Forelimb muscle (tissue), 1 donor: ENCODE results near the gene MED13L. TPM values are rescaled to one million over a fixed set of nuclear protein-coding genes. Genes with fewer than 3 reads are reported as not detected.
"Not testable (repeated sequence)": the region's sequence is repeated elsewhere in the genome, so short reads cannot be mapped to it uniquely, and the experiment has no call there.

Experiments
- DNase-seq: peaks from one replicate; pipeline ENCODE4 v3.0.0-alpha.2; 2013; ENCODE audit warnings: low read depth
- polyA plus RNA-seq: library from polyadenylated mRNA; unstranded; fragments of 120-200 nt; gene quantifications from one replicate; pipeline ENCODE4 v1.2.1, GENCODE V29; 2013; ENCODE audit not compliant: insufficient read length

MED13L gene
- polyA plus RNA-seq, 1 donor, result 45.2 TPM

- no peak for DNase-seq
Observed at GRCh38 chr12:116018282-116018681, 259.2 kb downstream of the MED13L start.

- peak; percentile 26 for DNase-seq
Observed at GRCh38 chr12:116015525-116015924, 262.0 kb downstream of the MED13L start.

DNA sequence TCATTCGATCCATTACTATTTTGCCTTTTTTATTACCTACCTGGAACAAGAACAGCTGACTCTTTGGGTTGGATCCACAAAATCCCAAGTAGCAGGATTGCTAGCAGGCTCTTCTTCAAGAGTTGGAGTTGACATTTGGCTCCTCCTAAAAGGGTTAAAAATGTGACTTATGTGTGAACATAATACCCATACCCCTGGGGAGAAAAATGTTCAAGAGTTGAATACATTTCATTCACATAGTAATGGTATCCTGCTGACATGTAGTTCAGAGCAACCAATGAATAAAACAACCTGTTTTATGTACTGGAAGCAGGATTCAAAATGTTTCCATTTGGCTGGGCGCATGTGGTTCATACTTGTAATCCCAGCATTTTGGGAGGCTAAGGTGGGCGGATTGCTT lies 264.7 kb downstream of the MED13L start:
- DNase-seq, result no peak

DNA sequence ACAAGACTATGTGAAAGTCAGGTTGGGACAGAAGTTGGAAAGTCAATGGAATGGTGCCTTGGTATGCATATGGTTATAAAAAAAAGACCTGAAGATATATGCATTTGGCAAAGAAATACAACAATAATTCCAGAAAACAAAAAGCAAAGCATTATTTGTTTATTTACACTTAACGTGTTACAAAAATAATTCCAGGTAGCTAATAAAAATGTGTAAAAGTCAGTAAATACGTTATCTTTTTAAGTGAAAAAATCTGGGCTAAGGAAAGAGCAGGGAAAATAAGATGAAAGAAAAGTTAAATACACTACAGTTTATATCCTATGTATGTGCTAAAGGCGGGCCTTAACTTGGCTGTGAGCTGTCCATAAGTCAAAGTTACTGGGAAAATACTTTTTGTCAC lies 266.3 kb downstream of the MED13L start:
- DNase-seq, result no peak

DNA sequence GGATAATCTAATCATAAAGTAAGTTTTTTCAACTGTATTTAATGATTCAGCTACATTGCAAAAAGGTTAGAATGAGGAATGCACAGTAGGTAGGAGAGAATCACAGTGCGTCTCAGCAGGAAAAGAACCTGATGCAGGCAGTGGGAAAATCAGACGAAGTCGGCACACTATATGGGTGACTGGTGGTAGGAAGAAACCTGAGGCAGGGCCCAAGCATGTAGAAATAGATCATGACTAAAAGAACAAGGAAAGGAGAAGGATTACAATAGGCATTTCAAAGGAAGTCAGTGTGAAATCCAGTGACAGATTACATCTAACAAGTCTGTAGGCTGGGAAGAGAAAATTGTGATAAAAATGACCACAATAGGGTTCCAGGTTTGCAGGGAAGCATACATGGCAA lies 267.0 kb downstream of the MED13L start:
- DNase-seq, result no peak

GRCh38 chr12:116009805-116010204 lies 267.7 kb downstream of the MED13L start:
- no peak for DNase-seq

DNA sequence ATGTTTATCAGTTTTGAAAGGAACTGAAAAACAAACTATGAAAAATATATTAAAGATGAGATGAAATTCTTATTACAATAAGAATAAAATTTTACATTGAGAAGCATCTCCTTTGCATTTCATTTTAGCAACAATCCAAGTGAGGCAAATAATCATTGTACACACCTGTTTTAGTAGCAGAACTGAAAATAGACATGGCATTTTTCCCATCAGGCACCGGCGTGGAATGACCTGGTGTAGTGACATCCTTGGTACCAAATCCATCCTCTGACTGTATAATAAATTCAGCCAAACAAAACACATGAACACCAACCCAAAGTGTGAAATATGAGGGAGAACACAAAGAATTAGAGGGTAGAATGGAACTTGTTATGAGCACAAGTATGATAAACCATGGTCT lies 271.4 kb downstream of the MED13L start:
- DNase-seq, result no peak

DNA sequence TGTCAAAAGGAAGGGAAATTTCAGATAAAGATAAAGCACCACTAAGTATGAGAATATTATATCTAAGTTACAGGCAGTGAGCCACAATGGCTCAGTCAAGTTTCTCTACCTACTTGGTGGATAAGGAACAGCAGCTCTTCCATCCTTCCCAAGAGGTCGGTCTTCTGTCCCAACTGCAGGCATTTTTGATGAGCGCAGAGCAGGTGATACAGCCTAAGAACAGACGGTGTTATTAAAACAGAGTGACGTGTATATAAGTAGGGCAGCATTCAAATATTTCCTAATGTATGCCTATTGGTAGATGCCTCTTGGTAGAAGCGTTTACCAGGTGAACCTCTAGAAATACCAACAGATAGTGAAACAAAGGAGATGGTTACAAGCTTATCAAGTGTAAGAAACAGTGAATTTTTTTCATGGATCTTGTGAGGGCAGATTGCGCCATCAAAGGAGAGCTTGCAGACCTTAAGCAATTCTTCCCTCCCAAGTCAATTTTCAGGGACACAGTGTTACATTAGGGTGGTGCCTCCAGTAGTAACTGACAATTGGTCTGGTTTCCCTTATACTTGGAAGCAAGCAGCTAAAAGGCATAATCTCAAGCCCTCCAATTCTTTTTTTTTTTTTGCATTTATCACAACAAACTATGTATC lies 274.5 kb downstream of the MED13L start:
- DNase-seq, result no peak

DNA sequence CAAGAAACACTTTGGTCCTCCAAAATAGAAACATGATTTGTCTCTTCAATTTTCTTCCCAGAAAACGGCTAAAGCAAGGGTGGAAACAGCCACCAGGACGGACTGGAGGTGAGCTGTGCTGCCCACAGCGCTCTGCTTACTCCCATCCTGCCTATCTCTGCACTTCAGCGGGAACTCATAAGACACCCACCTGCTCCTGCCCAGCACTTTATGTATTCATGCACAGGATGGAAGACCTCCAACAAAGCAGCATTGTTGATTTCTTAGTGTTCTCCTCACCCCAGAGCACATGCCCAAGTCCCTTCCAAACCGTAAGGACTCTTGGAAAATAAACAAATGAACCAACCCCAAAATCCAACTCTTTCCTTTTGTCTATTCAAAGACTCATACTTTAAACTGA lies 277.2 kb downstream of the MED13L start:
- DNase-seq, result no peak

DNA sequence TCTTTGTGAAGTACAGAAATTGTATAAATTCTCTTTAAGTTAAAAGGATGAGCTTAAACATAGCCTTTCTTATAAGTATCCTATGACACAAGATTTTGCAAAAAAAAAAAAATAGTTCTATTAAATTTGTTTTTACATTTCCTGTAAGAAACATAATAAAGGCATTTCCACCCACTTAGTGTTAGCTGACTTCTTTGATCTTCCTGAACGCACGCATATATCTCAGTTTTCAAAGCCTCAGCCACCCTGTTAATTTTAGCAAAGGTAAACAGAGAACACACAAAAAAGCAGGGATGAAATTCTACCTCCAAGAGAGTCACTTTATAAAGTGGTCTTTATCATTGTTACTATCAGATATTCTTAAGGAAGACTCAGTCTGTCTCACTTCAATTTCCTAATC lies 277.9 kb downstream of the MED13L start:
- DNase-seq, result no peak

DNA sequence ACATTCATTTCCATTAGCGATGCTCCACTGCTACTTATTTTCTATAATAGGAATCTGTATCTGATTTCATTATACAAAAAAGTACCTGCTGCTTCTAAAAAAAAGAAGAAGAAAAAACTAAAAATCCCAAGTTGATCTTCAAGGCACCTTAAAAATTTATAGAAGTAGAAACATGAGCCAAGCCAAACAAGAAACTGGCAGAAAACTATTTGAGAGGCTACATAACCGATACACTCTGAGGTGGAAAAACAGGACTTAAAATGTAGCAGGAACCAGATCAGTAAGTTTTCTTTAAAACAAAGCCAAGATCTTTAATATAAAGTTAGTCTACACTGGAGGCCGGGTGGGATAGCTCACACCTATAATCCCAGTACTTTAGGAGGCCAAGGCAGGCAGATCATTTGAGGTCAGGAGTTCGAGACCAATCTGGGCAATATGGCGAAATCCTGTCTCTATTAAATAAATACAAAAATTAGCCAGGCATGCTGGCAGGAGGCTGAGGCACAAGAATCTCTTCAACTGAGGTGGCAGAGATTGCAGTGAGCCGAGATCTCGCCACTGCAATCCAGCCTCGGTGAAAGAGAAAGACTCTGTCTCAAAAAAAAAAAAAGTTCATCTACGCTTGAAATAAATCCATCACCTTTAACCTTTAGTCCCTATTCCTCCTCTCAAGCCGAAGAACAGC lies 278.6 kb downstream of the MED13L start:
- DNase-seq, result no peak

GRCh38 chr12:115998119-115998633 lies 279.3 kb downstream of the MED13L start:
- DNase-seq, result peak; percentile 26

DNA sequence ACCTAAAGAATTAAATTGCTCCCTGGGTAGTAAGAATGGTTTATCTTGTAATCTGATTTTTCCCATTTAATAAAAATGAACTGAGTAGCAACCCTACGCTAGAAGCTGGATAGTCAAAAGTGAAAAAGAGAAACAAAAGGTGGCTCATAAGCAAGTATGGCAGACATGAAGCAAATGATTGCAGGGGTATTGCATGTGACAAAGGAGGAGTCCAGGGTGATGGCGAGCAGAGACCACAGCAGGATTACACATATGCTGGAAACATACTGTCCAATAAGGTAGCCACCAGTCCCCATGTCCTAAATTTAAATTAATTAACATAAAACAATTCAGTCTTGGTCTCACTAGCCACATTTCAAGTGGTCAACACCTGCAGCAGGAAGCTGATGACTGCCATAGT lies 283.8 kb downstream of the MED13L start:
- no peak for DNase-seq

DNA sequence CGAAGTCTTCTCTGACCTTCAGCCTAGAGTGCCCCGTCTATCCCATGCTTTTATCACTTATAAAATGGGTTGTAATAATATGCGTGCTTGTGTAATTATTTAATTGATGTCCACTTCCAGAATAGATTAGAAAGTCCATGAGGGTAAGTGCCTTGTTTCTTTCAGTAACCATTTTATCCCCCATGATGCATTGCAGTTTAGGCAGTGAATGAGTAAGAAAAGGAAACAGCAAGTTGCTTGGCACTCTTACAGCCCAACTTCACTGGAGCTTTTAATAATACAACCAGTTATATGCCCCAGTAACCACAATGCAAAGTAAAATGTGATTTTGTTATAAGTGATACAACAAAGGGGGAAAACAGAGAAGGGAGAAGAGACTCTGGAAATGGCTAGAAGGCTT lies 287.3 kb downstream of the MED13L start:
- no peak for DNase-seq

DNA sequence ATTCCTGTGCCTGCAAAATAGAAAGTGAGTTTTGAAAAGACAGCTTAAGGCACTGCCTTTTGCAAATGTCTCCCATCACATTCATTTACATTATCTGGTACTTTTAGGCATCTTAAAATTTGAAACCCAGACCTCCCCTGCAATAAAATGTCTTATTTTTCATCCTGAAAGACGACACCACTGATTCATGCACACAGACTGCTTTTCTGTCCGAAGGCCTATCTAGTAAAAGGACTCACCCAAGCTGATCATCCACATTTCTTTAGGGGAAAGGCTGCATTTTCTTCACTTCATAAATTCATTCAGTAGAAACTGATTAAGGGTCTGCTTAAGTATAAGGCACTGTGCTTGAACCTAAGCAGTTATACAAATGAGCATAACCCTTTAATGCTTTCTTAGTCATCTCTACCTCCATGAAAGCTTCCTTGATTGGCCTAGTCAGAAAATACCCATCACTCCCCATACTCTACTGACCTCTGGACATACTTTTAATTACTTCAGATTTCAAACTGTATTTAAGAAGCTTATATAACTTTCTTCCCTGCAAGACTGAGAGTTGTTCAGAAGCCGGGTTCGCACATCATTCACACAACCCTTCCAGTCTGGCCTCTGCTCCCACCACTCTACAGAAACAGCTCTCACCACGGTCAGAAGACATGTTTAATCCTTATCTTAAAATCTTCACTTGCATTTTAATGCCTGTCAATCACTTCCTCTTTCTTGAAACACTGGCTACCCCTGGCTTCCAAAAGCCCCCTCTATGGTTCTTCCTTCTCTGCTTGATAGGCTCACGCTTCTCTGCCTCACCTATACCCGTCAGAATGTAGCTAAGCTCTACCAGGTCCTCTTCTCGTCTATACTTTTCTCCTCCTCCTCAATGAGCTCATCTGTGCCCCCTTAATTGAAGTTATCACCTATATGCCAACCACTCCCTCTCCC lies 288.6 kb downstream of the MED13L start:
- DNase-seq, result no peak

DNA sequence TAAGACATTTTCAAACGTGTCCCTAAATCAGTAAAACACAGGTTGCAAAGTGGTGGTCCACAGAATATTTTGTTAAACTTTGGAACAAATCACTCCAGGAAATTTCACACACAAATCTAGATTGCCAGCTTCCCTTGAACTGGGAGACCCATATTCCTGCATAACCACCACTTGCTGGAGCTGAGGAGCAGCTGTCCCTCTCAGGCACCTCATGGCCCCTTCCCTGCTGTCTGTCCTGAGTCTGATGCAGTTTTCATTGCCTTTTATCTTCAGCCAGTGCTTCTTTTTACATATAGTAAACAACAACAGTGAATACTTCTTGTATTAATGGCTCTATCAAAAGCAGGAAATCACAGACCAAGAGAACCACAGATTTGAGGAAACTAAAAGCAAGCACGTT lies 289.3 kb downstream of the MED13L start:
- no peak for DNase-seq

DNA sequence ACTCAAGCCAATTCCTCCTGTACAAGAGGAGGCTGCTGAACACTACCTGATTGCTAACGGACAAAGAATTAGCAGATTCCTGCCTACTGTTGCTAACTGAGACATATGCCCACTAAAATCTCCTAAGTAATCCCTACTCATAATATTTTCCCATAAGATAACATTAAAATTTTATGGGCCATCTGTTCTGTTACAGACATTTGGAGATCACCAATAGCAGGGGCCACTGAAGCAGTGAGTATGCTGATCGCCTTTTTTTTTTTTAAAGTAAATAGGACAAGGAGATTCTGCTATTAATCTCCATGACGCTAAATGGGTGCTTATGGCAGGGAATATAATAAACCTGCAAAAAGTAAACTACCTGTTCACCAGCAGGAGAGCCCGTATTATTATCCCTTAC lies 292.9 kb downstream of the MED13L start:
- DNase-seq, result no peak

GRCh38 chr12:115983226-115983798 lies 294.2 kb downstream of the MED13L start:
- no peak for DNase-seq

- no peak for DNase-seq
Observed at GRCh38 chr12:115980339-115980738, 297.2 kb downstream of the MED13L start.

DNA sequence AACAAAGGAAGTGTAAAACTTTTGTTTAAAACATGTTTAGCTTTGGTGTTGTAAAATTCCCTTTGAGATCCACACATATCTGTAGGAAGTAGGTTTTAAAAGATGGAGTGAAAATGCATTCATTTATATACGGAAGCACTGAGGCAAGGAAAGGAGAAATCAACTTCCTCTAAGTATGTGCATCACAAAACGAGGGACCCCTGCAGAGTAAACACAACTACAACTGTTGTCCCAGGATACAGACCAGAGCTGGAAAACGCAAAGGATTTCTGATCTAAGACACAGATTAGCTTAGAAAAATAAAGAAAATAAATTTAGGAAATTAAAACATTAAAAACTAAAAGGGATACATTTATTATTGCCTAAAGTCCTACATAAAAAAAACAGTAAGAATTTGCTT lies 297.6 kb downstream of the MED13L start:
- DNase-seq, result no peak

DNA sequence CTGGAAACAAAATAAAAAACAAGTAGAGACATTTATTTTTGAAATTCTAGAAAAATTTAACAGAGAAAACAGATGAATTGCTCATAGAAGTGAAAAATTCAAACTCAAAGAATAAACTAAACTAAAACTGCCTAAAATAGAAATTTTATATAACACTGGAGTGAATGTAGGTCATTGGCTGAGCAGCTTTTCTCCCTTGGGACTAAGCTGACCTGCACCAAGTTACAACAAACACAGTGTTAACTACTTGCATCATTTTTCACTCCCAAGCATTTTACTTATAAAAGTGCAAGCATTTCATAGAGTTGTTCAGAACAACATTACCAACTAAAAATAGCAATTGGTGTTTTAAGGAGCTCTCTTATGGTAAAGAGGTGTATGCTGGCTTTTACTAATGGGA lies 298.1 kb downstream of the MED13L start:
- no peak for DNase-seq

- DNase-seq, result not testable (repeated sequence)
Observed at GRCh38 chr12:115976829-115977228, 300.7 kb downstream of the MED13L start.
